ENCODE measurements around the gene FAM3B.
A peak's percentile ranks its signal among the peaks of the same experiment; 100 is the strongest.

Gene FAM3B

GRCh38 chr21:41360072-41360821 is 43.6 kb downstream of the FAM3B start:
- H3K4me3 ChIP-seq (replicated peaks in 1 of 2; ENCODE audit: low read depth in 2 of 2, low read length in 2 of 2) = no peak overlapping the region
- DNase-seq (ENCODE audit: low read depth in 2 of 2) = peak; percentile 42 to 69
- TF ChIP-seq CTCF (IDR thresholded peaks at IDR 0.05; ENCODE audit: low read depth, low read length) = no peak

- DNase-seq (ENCODE audit: low read depth in 2 of 2) = no peak
- peak overlapping the region in 1 of 2 donors; percentile 46 for H3K4me3 ChIP-seq (replicated peaks in 1 of 2; ENCODE audit: low read depth in 2 of 2, low read length in 2 of 2)
- TF ChIP-seq CTCF (IDR thresholded peaks at IDR 0.05; ENCODE audit: low read depth, low read length) = no peak
Measured at GRCh38 chr21:41361053-41361785, 44.6 kb downstream of the FAM3B start.

GRCh38 chr21:41361786-41362604 is 45.4 kb downstream of the FAM3B start, which contains the start of gene MX2:
Gene MX2, plus strand, starts transcription at chr21:41362027. Its CDS starts 14,880 bp downstream, at chr21:41376907.
- no peak for TF ChIP-seq CTCF (IDR thresholded peaks at IDR 0.05; ENCODE audit: low read depth, low read length)
- peak within 1 kb of the TSS; percentile 21 to 46 for H3K4me3 ChIP-seq (replicated peaks in 1 of 2; ENCODE audit: low read depth in 2 of 2, low read length in 2 of 2)
- DNase-seq (ENCODE audit: low read depth in 2 of 2) = peak; percentile 80 to 82

GRCh38 chr21:41362605-41363369 is 46.2 kb downstream of the FAM3B start:
- no peak for DNase-seq (ENCODE audit: low read depth in 2 of 2)
- TF ChIP-seq CTCF (IDR thresholded peaks at IDR 0.05; ENCODE audit: low read depth, low read length) = no peak
- peak overlapping the region in 1 of 2 donors; percentile 46 for H3K4me3 ChIP-seq (replicated peaks in 1 of 2; ENCODE audit: low read depth in 2 of 2, low read length in 2 of 2)

- DNase-seq (ENCODE audit: low read depth in 2 of 2) = no peak
- no peak overlapping the region for H3K4me3 ChIP-seq (replicated peaks in 1 of 2; ENCODE audit: low read depth in 2 of 2, low read length in 2 of 2)
- TF ChIP-seq CTCF (IDR thresholded peaks at IDR 0.05; ENCODE audit: low read depth, low read length) = no peak
Measured at GRCh38 chr21:41363370-41364270, 47.0 kb downstream of the FAM3B start.

Data from cardiac fibroblast (primary cell).